Pancreas (tissue), 8 donors: Measurements from ENCODE around the gene ACTL10. TPM values are rescaled to one million over a fixed set of nuclear protein-coding genes. Genes with fewer than 3 reads are reported as not detected.

Experiments used
- polyA plus RNA-seq, 2 donors: library from polyadenylated mRNA; stranded (reverse); fragments of 200-250 nt; gene quantifications; one replicate each; pipeline ENCODE4 v1.2.3, GENCODE V29; 2013
- total RNA-seq, 6 donors: library from RNA; stranded (reverse); fragmentation: NEBNext Ultra II Directional in 4 of 6; extraction: Animal tissue kit (Norgen Biotek cat#: 25700) in 4 of 6; gene quantifications; one replicate each; pipeline versions ENCODE4 v1.2.1 to v1.2.4, GENCODE V29; 2021 to 2023
- donor health status: healthy with polysubstance abuse.
- donor health status: DM: no; HTN: no; CAD: no; lungs with moderate emphysema.
- donor health status: DM: no; HTN: no; CAD: no.
- donor health status: Bipolar disorder and iron deficiency.
- donor health status: DM: yes; HTN: yes; CAD: no.
- donor health status: DM: no; HTN: no; CAD: no.
- donor health status: DM: no; HTN: no; CAD: no.
- donor health status: DM: yes; HTN: yes; CAD: no.

ACTL10 gene
- total and polyA plus RNA-seq, 8 donors: 1.6 to 3.5 (median 2.6) TPM

Other genes starting within 250 kb of the ACTL10 start
- gene SNTA1, start 223.2 kb upstream of the ACTL10 start, total RNA-seq: 1 to 10 TPM; 4.2 to 8.0 (median 6.1) TPM
- gene SNTA1, start 223.2 kb upstream of the ACTL10 start, polyA plus RNA-seq: 10 to 100 TPM in 1 of 2 donors, 1 to 10 TPM in 1; 8.3 to 10.9 TPM
- gene CBFA2T2, start 176.8 kb upstream of the ACTL10 start, total RNA-seq: 10 to 100 TPM in 1 of 6 donors, 1 to 10 TPM in 5; 4.7 to 11.6 (median 7.2) TPM
- gene CBFA2T2, start 176.8 kb upstream of the ACTL10 start, polyA plus RNA-seq: 1 to 10 TPM; 7.1 to 8.9 TPM
- gene C20orf144, start 4.6 kb upstream of the ACTL10 start, total RNA-seq: under 1 TPM in 4 of 6 donors, not detected in 2; 0.09 to 0.14 (median 0.11) TPM
- under 1 TPM; 0.12 to 0.15 TPM for gene C20orf144, start 4.6 kb upstream of the ACTL10 start, polyA plus RNA-seq
- 10 to 100 TPM; 15.8 to 22.4 (median 18.8) TPM for gene NECAB3, start 7.5 kb downstream of the ACTL10 start, total RNA-seq
- 10 to 100 TPM; 29.4 to 40.0 TPM for gene NECAB3, start 7.5 kb downstream of the ACTL10 start, polyA plus RNA-seq
- under 1 TPM; 0.23 to 0.92 (median 0.56) TPM for gene E2F1, start 19.4 kb downstream of the ACTL10 start, total RNA-seq
- under 1 TPM; 0.54 to 0.91 TPM for gene E2F1, start 19.4 kb downstream of the ACTL10 start, polyA plus RNA-seq
- gene PXMP4, start 53.4 kb downstream of the ACTL10 start, total RNA-seq: 1 to 10 TPM; 4.5 to 8.2 (median 5.7) TPM
- gene PXMP4, start 53.4 kb downstream of the ACTL10 start, polyA plus RNA-seq: 1 to 10 TPM; 2.1 to 3.5 TPM
- 1 to 10 TPM; 1.1 to 2.9 (median 1.4) TPM for gene ZNF341, start 65.1 kb downstream of the ACTL10 start, total RNA-seq
- 1 to 10 TPM; 4.2 to 5.7 TPM for gene ZNF341, start 65.1 kb downstream of the ACTL10 start, polyA plus RNA-seq
- 10 to 100 TPM; 28.4 to 57.0 (median 37.2) TPM for gene CHMP4B, start 144.4 kb downstream of the ACTL10 start, total RNA-seq
- gene CHMP4B, start 144.4 kb downstream of the ACTL10 start, polyA plus RNA-seq: 10 to 100 TPM; 44.1 to 66.3 TPM